GM23338 (cell line): ENCODE measurements around the gene NUAK2. TPM values are rescaled to one million over a fixed set of nuclear protein-coding genes. Genes with fewer than 3 reads are reported as not detected.

Experiments used
- ATAC-seq: fragments of 200-7000 bp; cut with Tn5 transposase; 3 replicates; pipeline ENCODE4 v1.9.1; 2020
- DNase-seq: peaks from one replicate; pipeline ENCODE4 v3.0.0-alpha.2; 2015; ENCODE audit warnings: low spot score
- H2AFZ ChIP-seq: fragments of 200-600 bp; sonication (generic); 2 replicates; pipeline ENCODE4 v1.8.0; 2016; ENCODE audit warnings: antibody characterized with exemption, mild to moderate bottlenecking, moderate library complexity
- H3F3A ChIP-seq: fragments of 200-600 bp; sonication (generic); replicated peaks from 2 replicates; pipeline ENCODE4 v1.8.0; 2017; ENCODE audit warnings: antibody characterized with exemption, mixed run types, low read depth
- H3K27ac ChIP-seq: fragments of 200-600 bp; sonication (generic); 2 replicates; pipeline ENCODE4 v1.6.1; 2016; ENCODE audit warnings: low read depth
- H3K27me3 ChIP-seq: fragments of 200-600 bp; sonication (generic); 2 replicates; pipeline ENCODE4 v1.8.0; 2016; ENCODE audit warnings: mild to moderate bottlenecking, mixed run types, moderate library complexity; ENCODE audit not compliant: insufficient read depth
- H3K36me3 ChIP-seq: fragments of 200-600 bp; sonication (generic); 2 replicates; pipeline ENCODE4 v1.8.0; 2016; ENCODE audit warnings: mild to moderate bottlenecking; ENCODE audit not compliant: insufficient read depth
- H3K4me1 ChIP-seq: fragments of 200-600 bp; sonication (generic); 2 replicates; pipeline ENCODE4 v1.8.0; 2016; ENCODE audit warnings: mild to moderate bottlenecking, moderate library complexity; ENCODE audit not compliant: insufficient read depth
- H3K4me2 ChIP-seq: fragments of 200-600 bp; sonication (generic); 2 replicates; pipeline ENCODE4 v1.7.1; 2017; ENCODE audit warnings: mixed run types
- H3K4me3 ChIP-seq: fragments of 200-600 bp; sonication (generic); 2 replicates; pipeline ENCODE4 v1.6.1; 2016; ENCODE audit warnings: mixed run types
- H3K79me2 ChIP-seq: fragments of 200-600 bp; sonication (generic); replicated peaks from 2 replicates; pipeline ENCODE4 v1.8.0; 2017; ENCODE audit warnings: mild to moderate bottlenecking; ENCODE audit not compliant: insufficient read depth
- H3K9me2 ChIP-seq: fragments of 200-600 bp; sonication (generic); 2 replicates; pipeline ENCODE4 v1.8.0; 2017; ENCODE audit not compliant: insufficient read depth
- H4K20me1 ChIP-seq: fragments of 200-600 bp; sonication (generic); replicated peaks from 2 replicates; pipeline ENCODE4 v1.8.0; 2017; ENCODE audit warnings: mild to moderate bottlenecking; ENCODE audit not compliant: insufficient read depth
- H3K27ac Mint-ChIP-seq: 2 replicates; pipeline ENCODE4 v1.8.0; 2020; ENCODE audit warnings: inconsistent platforms, mild to moderate bottlenecking, moderate library complexity, mixed read lengths
- H3K27me3 Mint-ChIP-seq: 3 replicates; pipeline ENCODE4 v1.8.0; 2022; ENCODE audit warnings: low read depth, mild to moderate bottlenecking, moderate library complexity, mixed read lengths, inconsistent platforms; ENCODE audit not compliant: insufficient read depth, poor library complexity
- H3K36me3 Mint-ChIP-seq: 3 replicates; pipeline ENCODE4 v1.8.0; 2021; ENCODE audit warnings: low read depth, mild to moderate bottlenecking, inconsistent platforms, moderate library complexity, mixed read lengths
- H3K4me1 Mint-ChIP-seq: 3 replicates; pipeline ENCODE4 v1.8.0; 2020; ENCODE audit warnings: mild to moderate bottlenecking, inconsistent platforms, mixed read lengths
- H3K4me3 Mint-ChIP-seq: 3 replicates; pipeline ENCODE4 v1.8.0; 2021; ENCODE audit warnings: moderate library complexity, mild to moderate bottlenecking, inconsistent platforms, mixed read lengths
- H3K9me3 Mint-ChIP-seq: 3 replicates; pipeline ENCODE4 v1.8.0; 2020; ENCODE audit warnings: moderate library complexity, mild to moderate bottlenecking, inconsistent platforms, mixed read lengths
- CTCF ChIP-seq, 2 experiments: fragments of 200-600 bp in 1 of 2; sonication (generic) in 1 of 2; conservative IDR thresholded peaks; 2 replicates each; pipeline versions ENCODE4 v1.5.1 to v1.6.1; 2016 to 2017; ENCODE audit warnings: antibody characterized with exemption in 2 of 2, low read depth in 2 of 2, mild to moderate bottlenecking in 2 of 2, moderate library complexity in 1 of 2
- ETS1 ChIP-seq: IDR thresholded peaks from 2 replicates; pipeline ENCODE4 v1.6.1; 2016; ENCODE audit warnings: antibody characterized with exemption
- EZH2 ChIP-seq: fragments of 200-600 bp; sonication (generic); IDR thresholded peaks from one replicate; pipeline ENCODE4 v1.8.0; 2017; ENCODE audit warnings: antibody characterized with exemption, mild to moderate bottlenecking, low read depth; ENCODE audit not compliant: unreplicated experiment
- EZH2phosphoT487 ChIP-seq: fragments of 200-600 bp; sonication (generic); IDR thresholded peaks from one replicate; pipeline ENCODE4 v1.8.1; 2018; ENCODE audit warnings: antibody characterized with exemption; ENCODE audit not compliant: unreplicated experiment
- NANOG ChIP-seq: IDR thresholded peaks from 2 replicates; pipeline ENCODE4 v1.6.1; 2016; ENCODE audit warnings: antibody characterized with exemption, borderline replicate concordance
- REST ChIP-seq: IDR thresholded peaks from one replicate; pipeline ENCODE4 v1.6.1; 2018; ENCODE audit warnings: antibody characterized with exemption; ENCODE audit not compliant: unreplicated experiment
- ZNF331 ChIP-seq: fragments of 250-450 bp; sonication (Bioruptor Pico); IDR thresholded peaks from 2 replicates; pipeline ENCODE4 v1.5.0; 2020; ENCODE audit warnings: low read depth, mild to moderate bottlenecking, moderate library complexity
- polyA plus RNA-seq: library from polyadenylated mRNA; unstranded; fragments of >200 nt; fragmentation: Nextera tagmentation; extraction: Ambion mirVana; gene quantifications from 2 replicates; pipeline ENCODE4 v1.2.1, GENCODE V29; 2016
- total RNA-seq: library from RNA; depleted of rRNA; stranded (reverse); fragments of >200 nt; shearing (Covaris generic); gene quantifications from 2 replicates; pipeline ENCODE4 v1.2.3, GENCODE V29; 2014

The NUAK2 gene
- total and polyA plus RNA-seq, 2 experiments from 2014 or later, result 7.8 to 15.3 TPM

- no peak for TF ChIP-seq ETS1
Measured at GRCh38 chr1:205340676-205341075, 19.1 kb upstream of the NUAK2 start (continued).

DNA sequence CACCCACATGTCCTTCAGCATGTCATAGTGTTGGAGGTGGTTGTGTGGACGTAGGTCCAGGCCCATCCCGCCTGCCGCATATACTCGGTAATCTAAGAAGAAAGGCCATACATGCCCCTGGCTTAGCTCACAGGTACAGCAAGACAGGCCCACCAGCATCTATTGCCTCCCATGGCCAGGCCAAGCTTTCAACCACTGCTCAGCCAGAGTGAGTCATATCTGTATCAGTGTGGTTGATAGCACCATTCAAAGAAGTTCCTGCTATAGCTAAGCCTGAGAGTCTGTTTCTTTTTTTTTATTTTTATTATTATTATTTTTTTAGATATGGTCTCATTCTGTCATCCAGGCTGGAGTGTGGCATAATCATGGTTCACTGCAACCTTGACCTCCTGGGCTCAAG, 18.2 kb upstream of the NUAK2 start:
- no peak overlapping the region for H3K4me3 ChIP-seq
- H3K9me2 ChIP-seq, result no peaks in the 10 kb centered on the region
- Mint-ChIP-seq H3K9me3 (no peaks in the 10 kb centered on the region), H3K27me3 (peaks cover 48% of the 10 kb centered on the region), H3K4me3 (no peak overlapping the region), H3K36me3 (no peaks in the 10 kb centered on the region), H3K27ac (no peak overlapping the region), H3K4me1 (peaks cover 23% of the 10 kb centered on the region)
- H4K20me1 ChIP-seq, result no peaks in the 10 kb centered on the region
- peaks cover 30% of the 10 kb centered on the region for H3K27me3 ChIP-seq
- no peaks in the 10 kb centered on the region for H3K79me2 ChIP-seq
- H3K4me1 ChIP-seq, result peaks cover 13% of the 10 kb centered on the region; the same call in 1 of the 2 replicates
- H3K4me2 ChIP-seq, result no peak overlapping the region
- ATAC-seq (no peak), DNase-seq (no peak)
- no peak overlapping the region for H2AFZ ChIP-seq
- TF ChIP-seq EZH2phosphoT487, result no peak
- TF ChIP-seq ZNF331 (CRISPR knock-in tag), result no peak
- no peak overlapping the region for H3K27ac ChIP-seq
- H3F3A ChIP-seq, result peaks cover 7% of the 10 kb centered on the region; the same call in 1 of the 2 replicates
- H3K36me3 ChIP-seq, result no peaks in the 10 kb centered on the region

DNA sequence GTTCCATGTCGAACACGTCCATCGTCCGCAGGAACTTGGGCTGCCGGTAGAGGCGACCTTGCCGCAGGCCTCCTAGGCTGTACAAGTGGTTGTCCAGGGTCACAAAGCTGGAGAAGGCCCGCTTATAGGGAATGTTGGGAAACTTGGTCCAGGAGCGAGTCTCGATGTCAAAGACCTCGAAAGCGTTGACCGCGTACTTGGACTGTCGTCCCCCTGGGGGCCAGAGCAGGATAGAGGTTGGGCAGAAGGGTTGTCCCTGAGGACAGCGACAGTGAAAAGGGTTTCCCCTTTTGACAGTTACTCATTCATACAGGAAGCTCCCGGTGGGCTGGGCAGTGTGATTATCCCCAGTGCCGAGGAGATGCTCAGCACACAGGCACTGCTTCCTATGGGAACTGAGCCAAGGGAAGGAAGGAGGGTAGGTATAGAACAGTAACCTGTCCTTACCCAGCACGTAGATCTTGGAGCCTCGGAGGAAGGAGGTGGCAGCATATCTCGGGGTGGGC, 17.7 kb upstream of the NUAK2 start:
- Histone ChIP-seq H3K4me1 (peaks cover 9% of the 10 kb centered on the region; the same call in 1 of the 2 replicates), H3K27ac (no peak overlapping the region), H3K27me3 (peaks cover 26% of the 10 kb centered on the region), H3K9me2 (no peaks in the 10 kb centered on the region), H2AFZ (no peak overlapping the region), H3K4me2 (no peak overlapping the region), H3K36me3 (no peaks in the 10 kb centered on the region), H3K79me2 (no peaks in the 10 kb centered on the region), H3K4me3 (no peak overlapping the region), H3F3A (0 out of 2 replicates have a peak, but pooled peaks cover 3% of the 10 kb centered on the region), H4K20me1 (no peaks in the 10 kb centered on the region)
- Mint-ChIP-seq H3K4me3 (no peak overlapping the region), H3K36me3 (no peaks in the 10 kb centered on the region), H3K9me3 (no peaks in the 10 kb centered on the region), H3K4me1 (peaks cover 23% of the 10 kb centered on the region), H3K27me3 (peaks cover 44% of the 10 kb centered on the region), H3K27ac (no peak overlapping the region)
- ATAC-seq, result no peak
- DNase-seq, result no peak
- TF ChIP-seq CTCF (conservative IDR thresholded peaks at IDR 0.05; ENCODE audit: low read depth in 2 of 2) (no peak; a peak in 1 of 4 replicates), NANOG (no peak), REST (no peak), EZH2phosphoT487 (no peak), EZH2 (no peak)
